ENCODE measurements around the gene SPECC1L. TPM values are rescaled to one million over a fixed set of nuclear protein-coding genes. Genes with fewer than 3 reads are reported as not detected.

SPECC1L gene
- total RNA-seq, 1 experiment from 2014 or later: 52.2 TPM

GRCh38 chr22:24410110-24410856 is 139.7 kb downstream of the SPECC1L start:
- no peak for DNase-seq
- TF ChIP-seq, protein P1, sequence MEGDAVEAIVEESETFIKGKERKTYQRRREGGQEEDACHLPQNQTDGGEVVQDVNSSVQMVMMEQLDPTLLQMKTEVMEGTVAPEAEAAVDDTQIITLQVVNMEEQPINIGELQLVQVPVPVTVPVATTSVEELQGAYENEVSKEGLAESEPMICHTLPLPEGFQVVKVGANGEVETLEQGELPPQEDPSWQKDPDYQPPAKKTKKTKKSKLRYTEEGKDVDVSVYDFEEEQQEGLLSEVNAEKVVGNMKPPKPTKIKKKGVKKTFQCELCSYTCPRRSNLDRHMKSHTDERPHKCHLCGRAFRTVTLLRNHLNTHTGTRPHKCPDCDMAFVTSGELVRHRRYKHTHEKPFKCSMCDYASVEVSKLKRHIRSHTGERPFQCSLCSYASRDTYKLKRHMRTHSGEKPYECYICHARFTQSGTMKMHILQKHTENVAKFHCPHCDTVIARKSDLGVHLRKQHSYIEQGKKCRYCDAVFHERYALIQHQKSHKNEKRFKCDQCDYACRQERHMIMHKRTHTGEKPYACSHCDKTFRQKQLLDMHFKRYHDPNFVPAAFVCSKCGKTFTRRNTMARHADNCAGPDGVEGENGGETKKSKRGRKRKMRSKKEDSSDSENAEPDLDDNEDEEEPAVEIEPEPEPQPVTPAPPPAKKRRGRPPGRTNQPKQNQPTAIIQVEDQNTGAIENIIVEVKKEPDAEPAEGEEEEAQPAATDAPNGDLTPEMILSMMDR (IDR thresholded peaks at IDR 0.05; ENCODE audit: unreplicated experiment): no peak
- intact Hi-C loops (cut with micrococcal nuclease; ENCODE audit: unreplicated experiment): no loop called here
- Mint-ChIP-seq H3K4me1 (ENCODE audit: low read depth, unreplicated experiment) (no peaks in the 10 kb centered on the region), H3K36me3 (ENCODE audit: insufficient read depth, unreplicated experiment) (peaks cover 22% of the 10 kb centered on the region), H3K27ac (ENCODE audit: unreplicated experiment) (no peak overlapping the region), H3K27me3 (ENCODE audit: unreplicated experiment) (no peaks in the 10 kb centered on the region), H3K9me3 (ENCODE audit: low read depth, unreplicated experiment) (no peaks in the 10 kb centered on the region), H3K4me3 (ENCODE audit: low read depth, unreplicated experiment) (no peak overlapping the region)
- CTCF ChIA-PET: no interaction called here
- no TSS peak for BruUV-seq (replicated peaks)

- BruUV-seq (replicated peaks): no TSS peak
- no peak overlapping the region for H3K27ac Mint-ChIP-seq (ENCODE audit: unreplicated experiment)
- no peak for DNase-seq
- TF ChIP-seq, protein P1 (IDR thresholded peaks at IDR 0.05; ENCODE audit: unreplicated experiment): no peak
- CTCF ChIA-PET: interaction anchor here (0.6 kb wide), 1 partner anchor 62 kb away, joined by 4 read pairs; no protein-coding TSS in a partner anchor
- intact Hi-C loops (cut with micrococcal nuclease; ENCODE audit: unreplicated experiment): no loop called here
- H3K27me3 Mint-ChIP-seq (ENCODE audit: unreplicated experiment): no peaks in the 10 kb centered on the region
- H3K4me3 Mint-ChIP-seq (ENCODE audit: low read depth, unreplicated experiment): no peak overlapping the region
- H3K36me3 Mint-ChIP-seq (ENCODE audit: insufficient read depth, unreplicated experiment): peaks cover 31% of the 10 kb centered on the region
- H3K9me3 Mint-ChIP-seq (ENCODE audit: low read depth, unreplicated experiment): no peaks in the 10 kb centered on the region
- H3K4me1 Mint-ChIP-seq (ENCODE audit: low read depth, unreplicated experiment): no peaks in the 10 kb centered on the region
These were observed 140.8 kb downstream of the SPECC1L start for GRCh38 chr22:24411256-24412004.

GRCh38 chr22:24412274-24412673 is 141.6 kb downstream of the SPECC1L start:
- CTCF ChIA-PET: no interaction called here
- no peak for DNase-seq
- H3K9me3 Mint-ChIP-seq (ENCODE audit: low read depth, unreplicated experiment): no peaks in the 10 kb centered on the region
- intact Hi-C loops (cut with micrococcal nuclease; ENCODE audit: unreplicated experiment): no loop called here
- no peak overlapping the region for H3K27ac Mint-ChIP-seq (ENCODE audit: unreplicated experiment)
- H3K36me3 Mint-ChIP-seq (ENCODE audit: insufficient read depth, unreplicated experiment): peaks cover 31% of the 10 kb centered on the region
- BruUV-seq (replicated peaks): no TSS peak
- H3K27me3 Mint-ChIP-seq (ENCODE audit: unreplicated experiment): no peaks in the 10 kb centered on the region
- H3K4me3 Mint-ChIP-seq (ENCODE audit: low read depth, unreplicated experiment): no peak overlapping the region
- TF ChIP-seq, protein P1 (IDR thresholded peaks at IDR 0.05; ENCODE audit: unreplicated experiment): no peak
- no peaks in the 10 kb centered on the region for H3K4me1 Mint-ChIP-seq (ENCODE audit: low read depth, unreplicated experiment)

DNA sequence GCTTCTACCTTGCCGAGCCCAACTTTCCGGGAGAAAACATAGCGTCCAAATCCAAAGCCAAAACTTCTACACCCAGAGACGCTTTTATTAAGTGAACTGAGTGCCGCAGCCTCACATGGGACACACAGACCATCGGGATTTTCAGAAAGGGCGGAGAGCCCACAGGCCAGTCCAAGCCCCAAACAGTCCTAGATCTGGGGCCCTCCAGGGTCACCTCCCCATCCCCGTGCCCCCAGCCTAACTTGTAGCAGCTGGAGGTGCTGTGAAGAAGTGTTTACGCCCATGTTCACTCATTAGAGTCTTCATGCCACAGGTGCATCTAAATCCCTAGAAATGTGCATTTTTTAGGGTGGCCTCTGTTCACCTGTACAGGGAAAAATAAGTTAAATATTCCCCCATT is 142.6 kb downstream of the SPECC1L start:
- CTCF ChIA-PET: no interaction called here
- BruUV-seq (replicated peaks): no TSS peak
- Mint-ChIP-seq H3K27me3 (ENCODE audit: unreplicated experiment) (no peaks in the 10 kb centered on the region), H3K27ac (ENCODE audit: unreplicated experiment) (no peak overlapping the region), H3K4me1 (ENCODE audit: low read depth, unreplicated experiment) (no peaks in the 10 kb centered on the region), H3K4me3 (ENCODE audit: low read depth, unreplicated experiment) (no peak overlapping the region), H3K36me3 (ENCODE audit: insufficient read depth, unreplicated experiment) (peaks cover 31% of the 10 kb centered on the region), H3K9me3 (ENCODE audit: low read depth, unreplicated experiment) (no peaks in the 10 kb centered on the region)
- no peak for DNase-seq
- intact Hi-C loops (cut with micrococcal nuclease; ENCODE audit: unreplicated experiment): no loop called here
- TF ChIP-seq, protein P1 (IDR thresholded peaks at IDR 0.05; ENCODE audit: unreplicated experiment): no peak

All from Calu3 (cell line).